SK-N-SH treated with all-trans-retinoic acid at 6 μM for 48 hours (cell line): Measurements from ENCODE around the gene RGS19.

ENCODE experiments used
- ATAC-seq: fragments of 200-7000 bp; cut with Tn5 transposase; 3 replicates; pipeline ENCODE4 v1.9.1; 2020; ENCODE audit warnings: mild to moderate bottlenecking, moderate library complexity
- ARNTL ChIP-seq: fragments of 450-650 bp; formaldehyde crosslinking; IDR thresholded peaks from 2 replicates; pipeline ENCODE4 v1.5.0; 2020; ENCODE audit warnings: low read depth, mild to moderate bottlenecking, moderate library complexity, borderline replicate concordance
- BACH2 ChIP-seq: fragments of 250-450 bp; sonication (Bioruptor Pico); IDR thresholded peaks from 2 replicates; pipeline ENCODE4 v1.9.0; 2021; ENCODE audit warnings: mild to moderate bottlenecking, borderline replicate concordance
- CSDC2 ChIP-seq: fragments of 250-450 bp; sonication (Bioruptor Pico); IDR thresholded peaks from 2 replicates; pipeline ENCODE4 v1.5.0; 2020; ENCODE audit warnings: mild to moderate bottlenecking, moderate library complexity
- ESRRG ChIP-seq: fragments of 250-450 bp; sonication (Bioruptor Pico); IDR thresholded peaks from 2 replicates; pipeline ENCODE4 v1.6.1; 2021; ENCODE audit warnings: mild to moderate bottlenecking
- GLIS3 ChIP-seq: fragments of 250-450 bp; sonication (Bioruptor Pico); IDR thresholded peaks from 2 replicates; pipeline ENCODE4 v1.5.0; 2020; ENCODE audit warnings: mild to moderate bottlenecking, moderate library complexity
- ISL1 ChIP-seq: fragments of 250-450 bp; sonication (Bioruptor Pico); IDR thresholded peaks from 2 replicates; pipeline ENCODE4 v2.1.2; 2022; ENCODE audit warnings: mild to moderate bottlenecking, moderate library complexity
- OSR1 ChIP-seq: fragments of 250-450 bp; sonication (Bioruptor Pico); IDR thresholded peaks from 2 replicates; pipeline ENCODE4 v1.8.0; 2022; ENCODE audit warnings: moderate library complexity, mild to moderate bottlenecking, inconsistent platforms
- PPARA ChIP-seq: fragments of 250-450 bp; sonication (Bioruptor Pico); IDR thresholded peaks from 2 replicates; pipeline ENCODE4 v1.5.0; 2020; ENCODE audit warnings: mild to moderate bottlenecking, borderline replicate concordance
- SNAI2 ChIP-seq: fragments of 250-450 bp; sonication (Bioruptor Pico); IDR thresholded peaks from 2 replicates; pipeline ENCODE4 v1.5.0; 2020; ENCODE audit warnings: mild to moderate bottlenecking, moderate library complexity
- TCF4 ChIP-seq: fragments of 250-450 bp; sonication (Bioruptor Pico); IDR thresholded peaks from 2 replicates; pipeline ENCODE4 v1.8.0; 2021; ENCODE audit warnings: mild to moderate bottlenecking, moderate library complexity, borderline replicate concordance
- TOX ChIP-seq: fragments of 250-450 bp; sonication (Bioruptor Pico); IDR thresholded peaks from 2 replicates; pipeline ENCODE4 v1.8.0; 2021; ENCODE audit warnings: mild to moderate bottlenecking, moderate library complexity, borderline replicate concordance
- ZFP3 ChIP-seq: fragments of 250-450 bp; sonication (Bioruptor Pico); IDR thresholded peaks from 2 replicates; pipeline ENCODE4 v1.5.0; 2020; ENCODE audit warnings: mild to moderate bottlenecking, moderate library complexity
- ZFP30 ChIP-seq: fragments of 450-650 bp; formaldehyde crosslinking; IDR thresholded peaks from 2 replicates; pipeline ENCODE4 v1.5.0; 2022; ENCODE audit warnings: mild to moderate bottlenecking, moderate library complexity
- ZNF565 ChIP-seq: fragments of 450-650 bp; formaldehyde crosslinking; conservative IDR thresholded peaks from 2 replicates; pipeline ENCODE4 v1.5.0; 2020; ENCODE audit warnings: low read depth, mild to moderate bottlenecking, moderate library complexity
- ZNF70 ChIP-seq: fragments of 450-650 bp; formaldehyde crosslinking; IDR thresholded peaks from 2 replicates; pipeline ENCODE4 v1.5.0; 2020; ENCODE audit warnings: mild to moderate bottlenecking, moderate library complexity
- TF ChIP-seq, protein P1 (sequence below): fragments of 250-450 bp; sonication (Bioruptor Pico); IDR thresholded peaks from 2 replicates; pipeline ENCODE4 v1.5.1; 2020; ENCODE audit warnings: low read depth, mild to moderate bottlenecking, moderate library complexity
- TF ChIP-seq, protein P2 (sequence below): fragments of 250-450 bp; sonication (Bioruptor Pico); IDR thresholded peaks from 2 replicates; pipeline ENCODE4 v1.8.0; 2020; ENCODE audit warnings: mild to moderate bottlenecking, moderate library complexity, borderline replicate concordance
- TF ChIP-seq, protein P3 (sequence below): fragments of 250-450 bp; sonication (Bioruptor Pico); IDR thresholded peaks from 2 replicates; pipeline ENCODE4 v1.8.0; 2021; ENCODE audit warnings: low read depth, mild to moderate bottlenecking, moderate library complexity, borderline replicate concordance
- TF ChIP-seq, protein P4 (sequence below): fragments of 250-450 bp; sonication (Bioruptor Pico); IDR thresholded peaks from 2 replicates; pipeline ENCODE4 v1.5.0; 2020; ENCODE audit warnings: mild to moderate bottlenecking, moderate library complexity

Gene RGS19

DNA sequence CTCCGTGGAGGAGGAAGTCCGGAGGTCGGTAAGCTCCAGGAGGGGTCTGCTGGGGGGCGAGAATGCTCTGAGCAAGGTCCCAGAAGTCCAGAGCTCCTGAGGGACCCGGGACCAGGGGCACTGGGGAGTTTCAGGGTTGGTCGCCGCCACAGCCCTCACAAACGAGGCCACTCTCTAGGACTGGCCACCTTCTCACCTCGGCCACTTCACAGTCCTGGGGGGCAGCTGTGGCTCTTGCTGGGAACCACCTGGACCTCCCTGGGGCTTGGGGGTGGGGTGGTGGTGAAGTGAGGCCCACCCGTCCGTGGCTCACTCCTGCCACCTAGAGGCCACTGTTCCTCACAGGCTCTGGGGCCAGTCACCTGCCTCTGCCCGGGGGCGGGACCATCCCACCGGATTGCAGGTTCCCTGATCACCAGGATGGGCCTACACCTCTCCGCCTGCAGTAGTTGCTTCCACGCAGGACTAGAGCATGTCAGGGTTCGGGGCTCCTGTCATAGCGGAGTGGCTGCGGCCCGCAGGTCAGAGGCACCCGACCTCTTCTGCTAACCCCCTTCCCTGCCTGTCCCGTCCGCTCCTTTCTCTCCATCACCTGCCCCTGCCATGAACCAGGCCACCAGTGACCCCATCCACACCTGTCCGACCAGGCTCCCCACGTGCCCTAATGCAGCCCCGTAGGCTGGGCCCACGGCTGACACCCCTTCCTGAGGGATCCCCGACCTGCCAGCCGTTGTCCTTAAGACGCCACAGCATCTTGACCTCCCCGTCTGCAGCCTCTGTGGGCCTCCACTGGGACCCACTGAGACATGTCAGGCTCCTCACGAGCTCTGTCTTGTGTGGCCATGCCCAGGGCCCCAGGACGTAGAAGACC lies 21.5 kb downstream of the RGS19 start (continued):
- TF ChIP-seq, protein P1, sequence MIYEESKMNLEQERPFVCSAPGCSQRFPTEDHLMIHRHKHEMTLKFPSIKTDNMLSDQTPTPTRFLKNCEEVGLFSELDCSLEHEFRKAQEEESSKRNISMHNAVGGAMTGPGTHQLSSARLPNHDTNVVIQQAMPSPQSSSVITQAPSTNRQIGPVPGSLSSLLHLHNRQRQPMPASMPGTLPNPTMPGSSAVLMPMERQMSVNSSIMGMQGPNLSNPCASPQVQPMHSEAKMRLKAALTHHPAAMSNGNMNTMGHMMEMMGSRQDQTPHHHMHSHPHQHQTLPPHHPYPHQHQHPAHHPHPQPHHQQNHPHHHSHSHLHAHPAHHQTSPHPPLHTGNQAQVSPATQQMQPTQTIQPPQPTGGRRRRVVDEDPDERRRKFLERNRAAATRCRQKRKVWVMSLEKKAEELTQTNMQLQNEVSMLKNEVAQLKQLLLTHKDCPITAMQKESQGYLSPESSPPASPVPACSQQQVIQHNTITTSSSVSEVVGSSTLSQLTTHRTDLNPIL (CRISPR knock-in tag): no peak
- no peak for TF ChIP-seq ZFP3 (CRISPR knock-in tag)
- no peak for TF ChIP-seq ZFP30
- TF ChIP-seq, protein P2, sequence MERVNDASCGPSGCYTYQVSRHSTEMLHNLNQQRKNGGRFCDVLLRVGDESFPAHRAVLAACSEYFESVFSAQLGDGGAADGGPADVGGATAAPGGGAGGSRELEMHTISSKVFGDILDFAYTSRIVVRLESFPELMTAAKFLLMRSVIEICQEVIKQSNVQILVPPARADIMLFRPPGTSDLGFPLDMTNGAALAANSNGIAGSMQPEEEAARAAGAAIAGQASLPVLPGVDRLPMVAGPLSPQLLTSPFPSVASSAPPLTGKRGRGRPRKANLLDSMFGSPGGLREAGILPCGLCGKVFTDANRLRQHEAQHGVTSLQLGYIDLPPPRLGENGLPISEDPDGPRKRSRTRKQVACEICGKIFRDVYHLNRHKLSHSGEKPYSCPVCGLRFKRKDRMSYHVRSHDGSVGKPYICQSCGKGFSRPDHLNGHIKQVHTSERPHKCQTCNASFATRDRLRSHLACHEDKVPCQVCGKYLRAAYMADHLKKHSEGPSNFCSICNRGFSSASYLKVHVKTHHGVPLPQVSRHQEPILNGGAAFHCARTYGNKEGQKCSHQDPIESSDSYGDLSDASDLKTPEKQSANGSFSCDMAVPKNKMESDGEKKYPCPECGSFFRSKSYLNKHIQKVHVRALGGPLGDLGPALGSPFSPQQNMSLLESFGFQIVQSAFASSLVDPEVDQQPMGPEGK (CRISPR knock-in tag): no peak
- TF ChIP-seq TOX (CRISPR knock-in tag): no peak
- TF ChIP-seq, all 23 proteins: peak for 0

DNA sequence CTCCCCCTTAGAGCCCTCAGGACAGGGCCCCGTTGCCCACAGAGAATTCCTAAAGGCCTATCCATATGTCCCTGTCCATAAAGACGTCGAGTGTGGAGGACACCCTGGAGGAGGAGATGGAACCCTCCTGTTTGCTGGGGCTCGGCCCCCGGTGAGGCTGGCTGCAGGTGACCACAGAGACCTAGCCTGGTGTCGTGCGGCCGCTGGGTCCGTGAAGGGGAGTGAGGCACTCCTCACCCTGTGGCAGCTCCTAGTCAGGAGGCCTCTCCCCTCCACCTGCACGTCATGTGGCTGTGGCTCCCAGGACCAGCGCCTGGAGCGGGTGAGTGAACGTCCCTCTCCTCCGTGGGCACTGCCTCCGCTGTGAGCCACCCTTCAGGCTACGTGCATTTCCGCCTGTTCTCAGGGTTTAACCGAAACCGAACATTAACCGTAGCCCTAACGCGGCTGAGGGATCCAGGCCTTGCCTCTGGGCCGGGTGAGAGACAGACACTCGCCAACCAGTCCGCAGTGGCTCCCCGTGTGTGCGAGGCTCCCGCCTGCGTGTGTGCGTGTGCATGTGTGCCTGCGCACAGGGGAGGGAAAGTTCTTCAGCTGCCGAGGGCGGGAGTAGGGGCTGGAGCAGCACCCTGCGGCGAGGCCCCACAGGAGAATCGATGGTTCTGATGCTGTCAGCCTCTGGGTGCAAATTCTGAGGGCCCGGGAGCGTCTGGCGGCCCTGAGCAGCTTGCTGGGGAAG lies 22.3 kb downstream of the RGS19 start:
- TF ChIP-seq ZNF70 (CRISPR knock-in tag): no peak
- TF ChIP-seq ESRRG: no peak
- no peak for TF ChIP-seq SNAI2 (CRISPR knock-in tag)
- TF ChIP-seq ISL1 (CRISPR knock-in tag): no peak
- TF ChIP-seq, all 23 proteins: peak for 0
- ATAC-seq: no peak

DNA sequence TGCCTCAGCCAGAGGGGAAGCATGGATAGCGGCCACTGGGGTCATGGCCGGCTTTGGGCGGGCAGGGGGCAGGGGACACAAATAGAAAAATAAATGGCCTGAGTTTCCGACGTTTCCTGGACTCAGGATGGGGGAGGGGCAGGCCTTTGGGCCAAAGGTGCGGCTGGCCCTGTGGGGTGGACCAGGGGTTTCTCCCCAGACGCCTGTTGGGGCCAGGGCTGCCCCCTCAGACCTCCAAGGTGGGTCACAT lies 22.8 kb downstream of the RGS19 start:
- ATAC-seq: no peak
- TF ChIP-seq, protein P3, sequence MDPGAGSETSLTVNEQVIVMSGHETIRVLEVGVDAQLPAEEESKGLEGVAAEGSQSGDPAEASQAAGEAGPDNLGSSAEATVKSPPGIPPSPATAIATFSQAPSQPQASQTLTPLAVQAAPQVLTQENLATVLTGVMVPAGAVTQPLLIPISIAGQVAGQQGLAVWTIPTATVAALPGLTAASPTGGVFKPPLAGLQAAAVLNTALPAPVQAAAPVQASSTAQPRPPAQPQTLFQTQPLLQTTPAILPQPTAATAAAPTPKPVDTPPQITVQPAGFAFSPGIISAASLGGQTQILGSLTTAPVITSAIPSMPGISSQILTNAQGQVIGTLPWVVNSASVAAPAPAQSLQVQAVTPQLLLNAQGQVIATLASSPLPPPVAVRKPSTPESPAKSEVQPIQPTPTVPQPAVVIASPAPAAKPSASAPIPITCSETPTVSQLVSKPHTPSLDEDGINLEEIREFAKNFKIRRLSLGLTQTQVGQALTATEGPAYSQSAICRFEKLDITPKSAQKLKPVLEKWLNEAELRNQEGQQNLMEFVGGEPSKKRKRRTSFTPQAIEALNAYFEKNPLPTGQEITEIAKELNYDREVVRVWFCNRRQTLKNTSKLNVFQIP: no peak
- TF ChIP-seq, protein P4, sequence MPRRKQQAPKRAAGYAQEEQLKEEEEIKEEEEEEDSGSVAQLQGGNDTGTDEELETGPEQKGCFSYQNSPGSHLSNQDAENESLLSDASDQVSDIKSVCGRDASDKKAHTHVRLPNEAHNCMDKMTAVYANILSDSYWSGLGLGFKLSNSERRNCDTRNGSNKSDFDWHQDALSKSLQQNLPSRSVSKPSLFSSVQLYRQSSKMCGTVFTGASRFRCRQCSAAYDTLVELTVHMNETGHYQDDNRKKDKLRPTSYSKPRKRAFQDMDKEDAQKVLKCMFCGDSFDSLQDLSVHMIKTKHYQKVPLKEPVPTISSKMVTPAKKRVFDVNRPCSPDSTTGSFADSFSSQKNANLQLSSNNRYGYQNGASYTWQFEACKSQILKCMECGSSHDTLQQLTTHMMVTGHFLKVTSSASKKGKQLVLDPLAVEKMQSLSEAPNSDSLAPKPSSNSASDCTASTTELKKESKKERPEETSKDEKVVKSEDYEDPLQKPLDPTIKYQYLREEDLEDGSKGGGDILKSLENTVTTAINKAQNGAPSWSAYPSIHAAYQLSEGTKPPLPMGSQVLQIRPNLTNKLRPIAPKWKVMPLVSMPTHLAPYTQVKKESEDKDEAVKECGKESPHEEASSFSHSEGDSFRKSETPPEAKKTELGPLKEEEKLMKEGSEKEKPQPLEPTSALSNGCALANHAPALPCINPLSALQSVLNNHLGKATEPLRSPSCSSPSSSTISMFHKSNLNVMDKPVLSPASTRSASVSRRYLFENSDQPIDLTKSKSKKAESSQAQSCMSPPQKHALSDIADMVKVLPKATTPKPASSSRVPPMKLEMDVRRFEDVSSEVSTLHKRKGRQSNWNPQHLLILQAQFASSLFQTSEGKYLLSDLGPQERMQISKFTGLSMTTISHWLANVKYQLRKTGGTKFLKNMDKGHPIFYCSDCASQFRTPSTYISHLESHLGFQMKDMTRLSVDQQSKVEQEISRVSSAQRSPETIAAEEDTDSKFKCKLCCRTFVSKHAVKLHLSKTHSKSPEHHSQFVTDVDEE: no peak
- TF ChIP-seq ARNTL: no peak
- TF ChIP-seq ZFP3 (CRISPR knock-in tag): no peak
- TF ChIP-seq GLIS3: no peak
- TF ChIP-seq PPARA: no peak
- no peak for TF ChIP-seq ZNF70 (CRISPR knock-in tag)
- TF ChIP-seq SNAI2 (CRISPR knock-in tag): no peak
- TF ChIP-seq ZNF565 (CRISPR knock-in tag): no peak
- TF ChIP-seq, protein P1 (CRISPR knock-in tag): no peak
- TF ChIP-seq BACH2: no peak

DNA sequence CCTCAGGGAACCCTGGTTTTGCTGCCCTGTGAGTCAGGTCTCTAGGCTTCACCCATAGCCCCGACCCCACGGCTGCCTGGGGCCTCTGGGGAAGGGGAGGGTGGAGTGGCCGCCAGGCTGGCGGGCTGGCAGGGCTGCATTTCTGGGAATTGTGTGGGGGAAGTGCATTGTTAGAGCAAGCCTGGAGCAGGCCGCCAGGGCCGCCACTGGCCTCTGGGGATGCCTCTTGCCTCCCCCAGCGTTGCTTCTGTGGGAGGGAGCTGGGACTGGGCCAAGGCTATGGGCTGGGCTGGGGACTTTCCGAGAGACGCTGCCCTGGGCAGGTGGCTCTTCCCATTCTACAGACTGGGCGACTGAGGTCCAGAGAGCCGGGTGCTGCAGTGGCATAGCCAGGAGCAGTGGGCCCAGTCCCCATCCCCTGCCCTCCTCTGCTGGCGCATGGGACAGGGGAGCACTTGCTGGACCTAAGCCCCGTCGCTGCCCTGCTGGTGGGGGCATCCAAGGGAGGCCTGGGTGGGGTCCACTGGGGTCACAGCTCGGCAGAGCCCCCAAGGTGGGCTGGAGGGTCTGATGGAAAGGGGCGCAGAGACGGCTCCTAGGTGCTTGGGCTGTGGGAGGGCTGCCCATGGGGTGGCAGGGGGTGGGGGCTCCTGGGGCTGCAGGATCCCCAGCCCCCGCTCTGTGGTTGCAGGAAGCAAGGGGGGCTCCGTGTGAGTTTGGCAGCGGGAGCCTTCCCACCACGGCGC lies 23.3 kb downstream of the RGS19 start:
- ATAC-seq: 0 out of 3 replicates have a peak, but pooled peaks have one; percentile 3
- no peak for TF ChIP-seq CSDC2 (CRISPR knock-in tag)
- no peak for TF ChIP-seq OSR1 (CRISPR knock-in tag)
- TF ChIP-seq SNAI2 (CRISPR knock-in tag): no peak
- TF ChIP-seq, protein P2 (CRISPR knock-in tag): peak; percentile 81; the same call in 1 of the 2 replicates
- no peak for TF ChIP-seq ZNF70 (CRISPR knock-in tag)
- TF ChIP-seq TCF4 (CRISPR knock-in tag): no peak
- TF ChIP-seq, protein P3: no peak
- no peak for TF ChIP-seq BACH2
